K562 (cell line): ENCODE results near the gene MYOZ3. TPM values are rescaled to one million over a fixed set of nuclear protein-coding genes. Genes with fewer than 3 reads are reported as not detected.

Source experiments
- ATAC-seq: fragments of 200-7000 bp; cut with Tn5 transposase; 3 replicates; pipeline ENCODE4 v1.9.1; 2020; ENCODE audit warnings: moderate library complexity
- BruUV-seq: library from RNA; stranded (reverse); fragments of 400-500 nt; replicated peaks from 2 replicates; lab custom pipeline; 2021; lab: Mats Ljungman, UMichigan
- CTCF ChIA-PET: fragments of 300-600 bp; formaldehyde crosslinking; extraction: SDS; loops from one replicate; lab custom pipeline; 2021; ENCODE audit warnings: low intra/inter-chr PET ratio; lab: Yijun Ruan, JAX
- POLR2A ChIA-PET: fragments of 300-600, 350-650 bp; sonication (Branson Sonifier 250); formaldehyde crosslinking; extraction: SDS; loops from one replicate; lab custom pipeline; 2021; ENCODE audit warnings: antibody characterized with exemption, inconsistent platforms; lab: Yijun Ruan, JAX
- DNase-seq, 4 experiments: peaks; one replicate each; pipeline versions ENCODE4 v3.0.0 to v3.0.0-alpha.2; 2011 to 2018; ENCODE audit warnings: low spot score in 3 of 4, mixed read lengths in 3 of 4; ENCODE audit errors: extremely low read depth in 1 of 4
- FAIRE-seq: peaks from 2 replicates; lab custom pipeline; 2011; peaks lifted over from hg19 to GRCh38; lab: Jason Lieb, UNC
- H2AFZ ChIP-seq: 2 replicates; pipeline ENCODE4 v1.6.0; 2011; ENCODE audit warnings: low read depth, low read length, control low read depth, inconsistent platforms
- H3K27ac ChIP-seq: fragments of 200-600 bp; 3 replicates; pipeline ENCODE4 v1.8.0; 2011; ENCODE audit warnings: low read depth, mild to moderate bottlenecking, control low read depth, inconsistent platforms, low read length, moderate library complexity, mixed read lengths; ENCODE audit errors: extremely low read depth
- H3K27me3 ChIP-seq, 2 experiments: fragments of 300-600 bp in 1 of 2; 2 replicates in 1 of 2; 3 replicates in 1 of 2; pipeline versions ENCODE4 v1.6.0 to v1.8.0; 2011; ENCODE audit warnings: inconsistent platforms in 2 of 2, low read length in 2 of 2, mild to moderate bottlenecking in 1 of 2, mixed read lengths in 1 of 2, moderate library complexity in 1 of 2; ENCODE audit not compliant: control insufficient read depth in 2 of 2, insufficient read depth in 2 of 2
- H3K36me3 ChIP-seq: fragments of 300-600 bp; 3 replicates; pipeline ENCODE4 v1.8.0; 2011; ENCODE audit warnings: mild to moderate bottlenecking, low read length, inconsistent platforms; ENCODE audit not compliant: control insufficient read depth, insufficient read depth
- H3K4me1 ChIP-seq, 2 experiments: fragments of 200-600 bp in 1 of 2; replicated peaks in 1 of 2; 2 replicates in 1 of 2; 3 replicates in 1 of 2; pipeline versions ENCODE4 v1.5.1 to v1.8.0; 2011; ENCODE audit warnings: inconsistent platforms in 2 of 2, low read length in 2 of 2, mild to moderate bottlenecking in 1 of 2, mixed read lengths in 1 of 2, moderate library complexity in 1 of 2; ENCODE audit not compliant: control insufficient read depth in 2 of 2, insufficient read depth in 2 of 2
- H3K4me2 ChIP-seq: 2 replicates; pipeline ENCODE4 v1.6.1; 2011; ENCODE audit warnings: low read length, control low read depth, inconsistent platforms, mixed read lengths; ENCODE audit not compliant: insufficient read depth
- H3K4me3 ChIP-seq: fragments of 200-600 bp; sonication (generic), shearing (Covaris generic); 2 replicates; pipeline ENCODE4 v1.5.1; 2016; ENCODE audit warnings: control low read depth, inconsistent platforms
- H3K79me2 ChIP-seq: fragments of 200-600 bp; 3 replicates; pipeline ENCODE4 v1.8.0; 2011; ENCODE audit warnings: low read length, inconsistent platforms; ENCODE audit not compliant: control insufficient read depth, insufficient read depth
- H3K9ac ChIP-seq, 2 experiments: 2 replicates each; pipeline versions ENCODE4 v1.6.0 to v1.6.1; 2011; ENCODE audit warnings: low read depth in 2 of 2, low read length in 2 of 2, control low read depth in 1 of 2, inconsistent platforms in 1 of 2, mild to moderate bottlenecking in 1 of 2, mixed read lengths in 1 of 2; ENCODE audit not compliant: insufficient read depth in 1 of 2
- H3K9me1 ChIP-seq: one replicate; pipeline ENCODE4 v1.6.0; 2011; ENCODE audit warnings: inconsistent platforms, mild to moderate bottlenecking, low read length, moderate library complexity; ENCODE audit not compliant: control insufficient read depth, insufficient read depth
- H3K9me3 ChIP-seq: replicated peaks from 2 replicates; pipeline ENCODE4 v1.5.1; 2011; ENCODE audit warnings: low read depth, low read length, inconsistent platforms; ENCODE audit not compliant: control insufficient read depth, insufficient read depth
- H4K20me1 ChIP-seq: replicated peaks from 2 replicates; pipeline ENCODE4 v1.6.1; 2011; ENCODE audit warnings: low read length, inconsistent platforms, mixed read lengths; ENCODE audit not compliant: control insufficient read depth, insufficient read depth
- ADNP ChIP-seq: fragments of 200-800 bp; sonication (Bioruptor generic); IDR thresholded peaks from 2 replicates; pipeline ENCODE4 v1.6.1; 2016; ENCODE audit warnings: missing genetic modification characterization, missing compliant biosample characterization
- BACH1 ChIP-seq: fragments of 200-800 bp; sonication (Bioruptor generic); IDR thresholded peaks from 2 replicates; pipeline ENCODE4 v1.6.1; 2016; ENCODE audit warnings: missing genetic modification characterization, missing compliant biosample characterization
- WGBS: fragments of 100-300 bp; shearing (Covaris generic); methylation state at CpG from one replicate; pipeline ENCODE4 v1.1.6; 2016; ENCODE audit warnings: low coverage, mixed read lengths; ENCODE audit not compliant: insufficient coverage; ENCODE audit errors: missing lambda C conversion rate; 5-methylcytosine and 5-hydroxymethylcytosine counted together
- in situ Hi-C: fragments of 300-500 bp; cut with MboI; formaldehyde crosslinking; loops from 4 replicates; pipeline ENCODE4 v1.15.0; 2018; ENCODE audit warnings: inconsistent platforms, mixed read lengths
- intact Hi-C: fragments of 100-400 bp; cut with micrococcal nuclease; formaldehyde crosslinking; loops from 2 replicates; pipeline ENCODE4 v1.14.2; 2022
- polyA plus RNA-seq, 8 experiments: library from polyadenylated mRNA; depleted of rRNA in 4 of 8; stranded (reverse) in 5 of 8; unstranded in 3 of 8; fragments of >200 nt; fragmentation: Nextera tagmentation in 2 of 8; fragmentation: Illumina TruSeq in 1 of 8; extraction: Ambion mirVana in 2 of 8; extraction: Trizol in 1 of 8; gene quantifications; 2 replicates each; pipeline versions ENCODE4 v1.2.1 to v1.2.3, GENCODE V29; 2011 to 2014; ENCODE audit warnings: inconsistent platforms in 1 of 8, missing spikeins in 1 of 8
- total RNA-seq, 7 experiments: library from RNA; depleted of rRNA in 6 of 7; stranded (reverse); fragments of >200 nt in 6 of 7; fragmentation: Illumina TruSeq in 2 of 7; extraction: Trizol in 2 of 7; gene quantifications; 2 replicates each; pipeline versions ENCODE4 v1.2.1 to v1.2.3, GENCODE V29; 2011 to 2021; ENCODE audit warnings: low replicate concordance in 1 of 7

The MYOZ3 gene
- total and polyA plus RNA-seq, 9 of the 15 experiments (the other 6 are each of a cell fraction or from before 2014, with no cell fraction given): not detected

GRCh38 chr5:150655221-150655620, 5.8 kb upstream of the MYOZ3 start:
- Histone ChIP-seq H3K4me2 (no peak overlapping the region), H3K4me3 (no peak overlapping the region), H3K9ac (no peak overlapping the region), H2AFZ (no peak overlapping the region), H3K27me3 (peaks cover 5 to 44% of the 10 kb centered on the region in 2 experiments; a peak in 4 of 5 replicates), H3K9me3 (no peaks in the 10 kb centered on the region), H3K79me2 (no peaks in the 10 kb centered on the region), H3K36me3 (no peaks in the 10 kb centered on the region), H3K27ac (no peak overlapping the region), H3K9me1 (no peaks in the 10 kb centered on the region), H4K20me1 (peaks cover 2% of the 10 kb centered on the region; the same call in 1 of the 2 replicates), H3K4me1 (peaks cover 9 to 13% of the 10 kb centered on the region in 2 experiments; a peak in 4 of 5 replicates)
- WGBS: 38% methylated on average over 3 of the region's 3 CpGs
- intact Hi-C loops (no loop called here), in situ Hi-C loops (loop anchor here (10.0 kb wide), 1 partner anchor 200 kb away; no protein-coding TSS in a partner anchor)
- ChIA-PET CTCF (interaction anchor here (1.8 to 2.3 kb wide), 2 partner anchors 92 to 95 kb away, joined by 19 to 27 read pairs; no protein-coding TSS in a partner anchor), POLR2A (interaction anchor here (1.4 kb wide), 1 partner anchor 95 kb away, joined by 4 read pairs; no protein-coding TSS in a partner anchor)
- FAIRE-seq (no peak), ATAC-seq (no peak), DNase-seq (no peak)
- 0 out of 2 replicates have a peak, but pooled peaks have one; percentile 15 for TF ChIP-seq ADNP
- TF ChIP-seq BACH1: no peak
- BruUV-seq: no TSS peak
